ENCODE measurements around the gene TAAR8.
"Not testable (repeated sequence)": the region's sequence is repeated elsewhere in the genome, so short reads cannot be mapped to it uniquely, and the experiment has no call there.

Gene TAAR8

GRCh38 chr6:132570221-132570777, 17.8 kb downstream of the TAAR8 start, which contains the start of gene TAAR6:
Gene TAAR6 (plus strand): TSS chr6:132570322. CDS start chr6:132570322, 0 bp downstream.
- H3K4me3 Mint-ChIP-seq: no peak within 1 kb of the TSS
- H3K36me3 Mint-ChIP-seq (ENCODE audit: low read depth): no peaks in the 10 kb centered on the region
- H3K9me3 Mint-ChIP-seq: no peaks in the 10 kb centered on the region
- H3K27me3 Mint-ChIP-seq (ENCODE audit: low read depth): peaks cover 15% of the 10 kb centered on the region
- no peaks in the 10 kb centered on the region for H3K4me1 Mint-ChIP-seq (ENCODE audit: low read depth)
- H3K27ac Mint-ChIP-seq: no peak within 1 kb of the TSS

- Mint-ChIP-seq H3K4me3 (no peak overlapping the region), H3K36me3 (ENCODE audit: low read depth) (no peaks in the 10 kb centered on the region), H3K4me1 (ENCODE audit: low read depth) (no peaks in the 10 kb centered on the region), H3K27ac (no peak overlapping the region), H3K27me3 (ENCODE audit: low read depth) (peaks cover 15% of the 10 kb centered on the region), H3K9me3 (no peaks in the 10 kb centered on the region)
Observed at GRCh38 chr6:132571774-132572173, 19.3 kb downstream of the TAAR8 start.

GRCh38 chr6:132584698-132585097, 32.2 kb downstream of the TAAR8 start:
- Mint-ChIP-seq H3K27me3 (ENCODE audit: low read depth) (peaks cover 7% of the 10 kb centered on the region), H3K27ac (no peak overlapping the region), H3K4me3 (no peak overlapping the region), H3K36me3 (ENCODE audit: low read depth) (no peaks in the 10 kb centered on the region), H3K9me3 (no peaks in the 10 kb centered on the region), H3K4me1 (ENCODE audit: low read depth) (no peaks in the 10 kb centered on the region)

GRCh38 chr6:132587424-132587823, 35.0 kb downstream of the TAAR8 start:
- H3K27ac Mint-ChIP-seq: no peak overlapping the region
- H3K27me3 Mint-ChIP-seq (ENCODE audit: low read depth): peaks cover 10% of the 10 kb centered on the region
- no peaks in the 10 kb centered on the region for H3K36me3 Mint-ChIP-seq (ENCODE audit: low read depth)
- no peaks in the 10 kb centered on the region for H3K9me3 Mint-ChIP-seq
- no peak overlapping the region for H3K4me3 Mint-ChIP-seq
- H3K4me1 Mint-ChIP-seq (ENCODE audit: low read depth): no peaks in the 10 kb centered on the region

GRCh38 chr6:132589454-132589853, 37.0 kb downstream of the TAAR8 start, which contains the start of gene TAAR5:
Gene TAAR5 (minus strand): TSS chr6:132589741. CDS start chr6:132589686, 55 bp downstream.
- H3K9me3 Mint-ChIP-seq: no peaks in the 10 kb centered on the region
- H3K27ac Mint-ChIP-seq: no peak within 1 kb of the TSS
- no peaks in the 10 kb centered on the region for H3K4me1 Mint-ChIP-seq (ENCODE audit: low read depth)

GRCh38 chr6:132590362-132590761, 37.9 kb downstream of the TAAR8 start:
- peaks cover 3% of the 10 kb centered on the region for H3K27me3 Mint-ChIP-seq (ENCODE audit: low read depth)
- no peak overlapping the region for H3K4me3 Mint-ChIP-seq
- no peak overlapping the region for H3K27ac Mint-ChIP-seq

More at GRCh38 chr6:132589454-132589853, 37.0 kb downstream of the TAAR8 start, which contains the start of gene TAAR5:
- no peak within 1 kb of the TSS for H3K4me3 Mint-ChIP-seq
- peaks cover 3% of the 10 kb centered on the region for H3K27me3 Mint-ChIP-seq (ENCODE audit: low read depth)
- no peaks in the 10 kb centered on the region for H3K36me3 Mint-ChIP-seq (ENCODE audit: low read depth)

GRCh38 chr6:132592855-132593254, 40.4 kb downstream of the TAAR8 start:
- no peaks in the 10 kb centered on the region for H3K4me1 Mint-ChIP-seq (ENCODE audit: low read depth)
- H3K36me3 Mint-ChIP-seq (ENCODE audit: low read depth): no peaks in the 10 kb centered on the region
- H3K9me3 Mint-ChIP-seq: no peaks in the 10 kb centered on the region
- no peak overlapping the region for H3K27ac Mint-ChIP-seq
- H3K27me3 Mint-ChIP-seq (ENCODE audit: low read depth): peaks cover 3% of the 10 kb centered on the region
- no peak overlapping the region for H3K4me3 Mint-ChIP-seq

More at GRCh38 chr6:132590362-132590761, 37.9 kb downstream of the TAAR8 start:
- H3K36me3 Mint-ChIP-seq (ENCODE audit: low read depth): no peaks in the 10 kb centered on the region
- H3K4me1 Mint-ChIP-seq (ENCODE audit: low read depth): no peaks in the 10 kb centered on the region
- H3K9me3 Mint-ChIP-seq: no peaks in the 10 kb centered on the region

GRCh38 chr6:132596201-132596600, 43.7 kb downstream of the TAAR8 start:
- no peaks in the 10 kb centered on the region for H3K36me3 Mint-ChIP-seq (ENCODE audit: low read depth)
- peaks cover 7% of the 10 kb centered on the region for H3K27me3 Mint-ChIP-seq (ENCODE audit: low read depth)
- H3K27ac Mint-ChIP-seq: no peak overlapping the region
- H3K4me1 Mint-ChIP-seq (ENCODE audit: low read depth): no peaks in the 10 kb centered on the region
- no peak overlapping the region for H3K4me3 Mint-ChIP-seq
- no peaks in the 10 kb centered on the region for H3K9me3 Mint-ChIP-seq

GRCh38 chr6:132598473-132598872, 46.0 kb downstream of the TAAR8 start:
- no peak overlapping the region for H3K27ac Mint-ChIP-seq
- no peaks in the 10 kb centered on the region for H3K36me3 Mint-ChIP-seq (ENCODE audit: low read depth)
- no peaks in the 10 kb centered on the region for H3K9me3 Mint-ChIP-seq
- H3K4me3 Mint-ChIP-seq: no peak overlapping the region
- no peaks in the 10 kb centered on the region for H3K4me1 Mint-ChIP-seq (ENCODE audit: low read depth)
- H3K27me3 Mint-ChIP-seq (ENCODE audit: low read depth): peaks cover 5% of the 10 kb centered on the region

GRCh38 chr6:132600900-132601299, 48.4 kb downstream of the TAAR8 start:
- H3K4me3 Mint-ChIP-seq; H3K9me3 Mint-ChIP-seq; H3K36me3 Mint-ChIP-seq (ENCODE audit: low read depth); H3K27ac Mint-ChIP-seq; H3K27me3 Mint-ChIP-seq (ENCODE audit: low read depth); H3K4me1 Mint-ChIP-seq (ENCODE audit: low read depth): not testable (repeated sequence)
